SK-N-SH treated with all-trans-retinoic acid at 6 μM for 48 hours (cell line): ENCODE results near the gene WDFY2.

Experiments
- ATAC-seq: fragments of 200-7000 bp; cut with Tn5 transposase; 3 replicates; pipeline ENCODE4 v1.9.1; 2020; ENCODE audit warnings: mild to moderate bottlenecking, moderate library complexity
- ARNTL ChIP-seq: fragments of 450-650 bp; formaldehyde crosslinking; IDR thresholded peaks from 2 replicates; pipeline ENCODE4 v1.5.0; 2020; ENCODE audit warnings: low read depth, mild to moderate bottlenecking, moderate library complexity, borderline replicate concordance
- CREB5 ChIP-seq: fragments of 250-450 bp; sonication (Bioruptor Pico); IDR thresholded peaks from 2 replicates; pipeline ENCODE4 v1.5.1; 2020; ENCODE audit warnings: low read depth, mild to moderate bottlenecking, moderate library complexity
- CSDC2 ChIP-seq: fragments of 250-450 bp; sonication (Bioruptor Pico); IDR thresholded peaks from 2 replicates; pipeline ENCODE4 v1.5.0; 2020; ENCODE audit warnings: mild to moderate bottlenecking, moderate library complexity
- GLIS3 ChIP-seq: fragments of 250-450 bp; sonication (Bioruptor Pico); IDR thresholded peaks from 2 replicates; pipeline ENCODE4 v1.5.0; 2020; ENCODE audit warnings: mild to moderate bottlenecking, moderate library complexity
- ISL1 ChIP-seq: fragments of 250-450 bp; sonication (Bioruptor Pico); IDR thresholded peaks from 2 replicates; pipeline ENCODE4 v2.1.2; 2022; ENCODE audit warnings: mild to moderate bottlenecking, moderate library complexity
- OSR1 ChIP-seq: fragments of 250-450 bp; sonication (Bioruptor Pico); IDR thresholded peaks from 2 replicates; pipeline ENCODE4 v1.8.0; 2022; ENCODE audit warnings: moderate library complexity, mild to moderate bottlenecking, inconsistent platforms
- PPARA ChIP-seq: fragments of 250-450 bp; sonication (Bioruptor Pico); IDR thresholded peaks from 2 replicates; pipeline ENCODE4 v1.5.0; 2020; ENCODE audit warnings: mild to moderate bottlenecking, borderline replicate concordance
- RARB ChIP-seq: fragments of 250-450 bp; sonication (Bioruptor Pico); IDR thresholded peaks from 2 replicates; pipeline ENCODE4 v1.8.0; 2021; ENCODE audit warnings: mild to moderate bottlenecking, moderate library complexity
- SNAI2 ChIP-seq: fragments of 250-450 bp; sonication (Bioruptor Pico); IDR thresholded peaks from 2 replicates; pipeline ENCODE4 v1.5.0; 2020; ENCODE audit warnings: mild to moderate bottlenecking, moderate library complexity
- TCF4 ChIP-seq: fragments of 250-450 bp; sonication (Bioruptor Pico); IDR thresholded peaks from 2 replicates; pipeline ENCODE4 v1.8.0; 2021; ENCODE audit warnings: mild to moderate bottlenecking, moderate library complexity, borderline replicate concordance
- TOX ChIP-seq: fragments of 250-450 bp; sonication (Bioruptor Pico); IDR thresholded peaks from 2 replicates; pipeline ENCODE4 v1.8.0; 2021; ENCODE audit warnings: mild to moderate bottlenecking, moderate library complexity, borderline replicate concordance
- TSHZ2 ChIP-seq: fragments of 250-450 bp; sonication (Bioruptor Pico); IDR thresholded peaks from 2 replicates; pipeline ENCODE4 v1.5.0; 2020; ENCODE audit warnings: mild to moderate bottlenecking, moderate library complexity
- ZC3H10 ChIP-seq: fragments of 250-450 bp; sonication (Bioruptor Pico); IDR thresholded peaks from 2 replicates; pipeline ENCODE4 v1.5.1; 2021; ENCODE audit warnings: mild to moderate bottlenecking, moderate library complexity
- ZFP3 ChIP-seq: fragments of 250-450 bp; sonication (Bioruptor Pico); IDR thresholded peaks from 2 replicates; pipeline ENCODE4 v1.5.0; 2020; ENCODE audit warnings: mild to moderate bottlenecking, moderate library complexity
- ZFP30 ChIP-seq: fragments of 450-650 bp; formaldehyde crosslinking; IDR thresholded peaks from 2 replicates; pipeline ENCODE4 v1.5.0; 2022; ENCODE audit warnings: mild to moderate bottlenecking, moderate library complexity
- ZNF565 ChIP-seq: fragments of 450-650 bp; formaldehyde crosslinking; conservative IDR thresholded peaks from 2 replicates; pipeline ENCODE4 v1.5.0; 2020; ENCODE audit warnings: low read depth, mild to moderate bottlenecking, moderate library complexity
- ZNF8 ChIP-seq: fragments of 450-650 bp; formaldehyde crosslinking; IDR thresholded peaks from 2 replicates; pipeline ENCODE4 v1.5.0; 2020; ENCODE audit warnings: mild to moderate bottlenecking, moderate library complexity
- TF ChIP-seq, protein P1 (sequence below): fragments of 250-450 bp; sonication (Bioruptor Pico); IDR thresholded peaks from 2 replicates; pipeline ENCODE4 v1.8.0; 2020; ENCODE audit warnings: mild to moderate bottlenecking, moderate library complexity, borderline replicate concordance
- TF ChIP-seq, protein P2 (sequence below): fragments of 250-450 bp; sonication (Bioruptor Pico); IDR thresholded peaks from 2 replicates; pipeline ENCODE4 v1.5.1; 2021; ENCODE audit warnings: mild to moderate bottlenecking, moderate library complexity

The WDFY2 gene

DNA sequence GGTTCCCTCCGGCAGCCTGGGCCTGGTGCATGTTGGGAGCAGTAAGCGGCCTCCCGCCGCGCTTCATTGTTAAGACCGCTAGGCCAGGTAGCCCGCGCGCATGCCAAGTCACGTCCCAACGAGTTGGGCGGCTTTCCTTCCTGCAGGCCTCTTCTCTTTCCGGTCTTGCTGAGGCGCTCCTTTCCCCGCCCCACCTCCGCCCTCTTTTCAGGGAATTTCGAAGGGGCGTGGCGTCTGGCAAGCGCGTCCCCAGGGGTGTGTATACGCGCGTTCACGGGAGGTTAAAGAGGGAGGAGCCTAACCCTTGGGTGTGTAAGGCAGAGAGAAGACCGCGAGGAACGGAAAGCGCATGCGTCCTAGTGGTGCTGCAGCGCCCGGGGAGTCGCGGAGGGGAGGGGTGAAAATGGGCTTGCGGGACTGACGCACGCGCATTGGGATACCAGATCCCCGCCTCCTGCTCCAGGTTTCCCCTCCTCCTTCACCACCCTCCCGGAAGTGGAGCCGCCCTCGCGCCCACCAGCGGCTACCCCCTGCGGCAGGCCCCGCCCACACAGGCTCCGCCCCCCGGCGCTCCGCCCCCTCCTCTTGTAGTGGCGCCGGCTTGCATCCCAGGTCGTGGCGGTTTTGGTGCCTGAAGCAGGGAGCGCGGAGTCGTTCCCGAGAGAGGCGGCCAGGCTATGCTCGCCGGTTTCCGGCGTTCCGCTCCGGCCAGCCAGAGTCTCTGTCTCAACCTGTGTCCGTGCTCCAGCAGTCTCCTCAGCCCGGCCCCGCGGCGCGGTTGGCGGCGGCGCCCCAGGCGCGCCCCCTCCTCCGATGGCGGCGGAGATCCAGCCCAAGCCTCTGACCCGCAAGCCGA is at the start of gene WDFY2:
TSS of gene WDFY2 (plus strand) at position 588 of the 856 bp plus-strand sequence. CDS start at position 814, 226 bp downstream.
- ATAC-seq = peak; percentile 85
- TF ChIP-seq GLIS3 (CRISPR knock-in tag) (peak; percentile 25; the same call in 1 of the 2 replicates), ZFP3 (CRISPR knock-in tag) (no peak)

DNA sequence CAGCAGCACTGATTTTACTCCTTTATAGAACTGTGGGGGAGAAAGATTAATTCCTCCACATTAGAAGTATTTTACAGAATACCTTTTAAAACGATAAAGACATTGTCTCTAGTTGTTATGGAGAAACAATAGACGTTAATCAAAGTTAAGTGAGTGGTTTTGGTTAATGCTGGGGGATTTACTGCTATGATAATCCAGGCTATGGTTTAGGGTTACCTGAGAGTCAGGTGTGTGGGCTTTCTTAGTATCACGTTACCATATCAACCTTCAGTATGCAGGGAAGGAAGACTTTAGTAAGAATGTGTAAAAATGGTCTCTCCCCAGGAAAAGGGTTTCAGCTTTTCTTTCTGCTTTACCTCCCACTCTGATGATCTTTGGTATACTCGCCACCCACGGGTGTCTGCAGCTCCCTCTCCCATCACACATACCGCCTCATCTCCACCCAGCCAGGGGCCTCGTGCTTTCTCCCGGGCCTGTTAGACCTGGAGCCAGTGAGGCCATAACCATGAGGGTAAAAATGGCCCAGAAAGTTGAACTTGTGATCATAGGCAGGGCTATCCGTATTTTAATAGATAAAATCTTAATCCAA is 45.6 kb upstream of the WDFY2 start:
- TF ChIP-seq ZC3H10 (CRISPR knock-in tag) = no peak
- TF ChIP-seq, protein P1, sequence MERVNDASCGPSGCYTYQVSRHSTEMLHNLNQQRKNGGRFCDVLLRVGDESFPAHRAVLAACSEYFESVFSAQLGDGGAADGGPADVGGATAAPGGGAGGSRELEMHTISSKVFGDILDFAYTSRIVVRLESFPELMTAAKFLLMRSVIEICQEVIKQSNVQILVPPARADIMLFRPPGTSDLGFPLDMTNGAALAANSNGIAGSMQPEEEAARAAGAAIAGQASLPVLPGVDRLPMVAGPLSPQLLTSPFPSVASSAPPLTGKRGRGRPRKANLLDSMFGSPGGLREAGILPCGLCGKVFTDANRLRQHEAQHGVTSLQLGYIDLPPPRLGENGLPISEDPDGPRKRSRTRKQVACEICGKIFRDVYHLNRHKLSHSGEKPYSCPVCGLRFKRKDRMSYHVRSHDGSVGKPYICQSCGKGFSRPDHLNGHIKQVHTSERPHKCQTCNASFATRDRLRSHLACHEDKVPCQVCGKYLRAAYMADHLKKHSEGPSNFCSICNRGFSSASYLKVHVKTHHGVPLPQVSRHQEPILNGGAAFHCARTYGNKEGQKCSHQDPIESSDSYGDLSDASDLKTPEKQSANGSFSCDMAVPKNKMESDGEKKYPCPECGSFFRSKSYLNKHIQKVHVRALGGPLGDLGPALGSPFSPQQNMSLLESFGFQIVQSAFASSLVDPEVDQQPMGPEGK = no peak
- TF ChIP-seq CSDC2 (CRISPR knock-in tag) = no peak
- no peak for TF ChIP-seq GLIS3 (CRISPR knock-in tag)
- no peak for TF ChIP-seq ZFP30 (CRISPR knock-in tag)
- TF ChIP-seq RARB (CRISPR knock-in tag) = no peak
- TF ChIP-seq ARNTL (CRISPR knock-in tag) = no peak
- ATAC-seq = no peak

DNA sequence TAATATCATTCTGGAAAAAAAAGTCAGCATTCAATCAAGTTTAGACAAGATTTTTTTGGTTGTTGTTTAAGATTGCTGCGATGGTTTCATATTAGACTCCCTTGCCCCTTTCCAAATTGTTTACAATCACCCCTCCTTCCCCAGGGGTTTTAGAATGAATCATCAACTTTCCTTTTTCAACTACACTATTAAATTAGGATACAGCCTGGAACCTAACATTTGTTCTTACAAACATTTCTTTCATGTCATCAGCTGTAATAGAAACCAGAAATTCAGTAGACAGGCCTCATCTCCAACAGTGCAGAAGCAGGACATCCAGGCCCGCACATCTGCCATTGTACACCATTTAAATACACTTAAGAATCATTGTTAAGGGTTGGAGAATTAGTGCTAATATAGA is 44.4 kb upstream of the WDFY2 start:
- peak; percentile 76 for ATAC-seq
- peak; percentile 60 for TF ChIP-seq ISL1
- no peak for TF ChIP-seq CSDC2 (CRISPR knock-in tag)
- TF ChIP-seq TOX (CRISPR knock-in tag) = no peak

GRCh38 chr13:51541037-51541436 is 43.2 kb upstream of the WDFY2 start:
- TF ChIP-seq RARB (CRISPR knock-in tag) (no peak), CSDC2 (CRISPR knock-in tag) (no peak), ZNF565 (CRISPR knock-in tag) (no peak), SNAI2 (no peak)
- no peak; the same call in 2 of the 3 replicates for ATAC-seq

- peak; percentile 28 for ATAC-seq
- TF ChIP-seq ZNF8 (CRISPR knock-in tag) (no peak), ZC3H10 (CRISPR knock-in tag) (no peak)
- TF ChIP-seq, all 23 proteins: peak for 0
These were observed 42.4 kb upstream of the WDFY2 start for GRCh38 chr13:51541809-51542258.

DNA sequence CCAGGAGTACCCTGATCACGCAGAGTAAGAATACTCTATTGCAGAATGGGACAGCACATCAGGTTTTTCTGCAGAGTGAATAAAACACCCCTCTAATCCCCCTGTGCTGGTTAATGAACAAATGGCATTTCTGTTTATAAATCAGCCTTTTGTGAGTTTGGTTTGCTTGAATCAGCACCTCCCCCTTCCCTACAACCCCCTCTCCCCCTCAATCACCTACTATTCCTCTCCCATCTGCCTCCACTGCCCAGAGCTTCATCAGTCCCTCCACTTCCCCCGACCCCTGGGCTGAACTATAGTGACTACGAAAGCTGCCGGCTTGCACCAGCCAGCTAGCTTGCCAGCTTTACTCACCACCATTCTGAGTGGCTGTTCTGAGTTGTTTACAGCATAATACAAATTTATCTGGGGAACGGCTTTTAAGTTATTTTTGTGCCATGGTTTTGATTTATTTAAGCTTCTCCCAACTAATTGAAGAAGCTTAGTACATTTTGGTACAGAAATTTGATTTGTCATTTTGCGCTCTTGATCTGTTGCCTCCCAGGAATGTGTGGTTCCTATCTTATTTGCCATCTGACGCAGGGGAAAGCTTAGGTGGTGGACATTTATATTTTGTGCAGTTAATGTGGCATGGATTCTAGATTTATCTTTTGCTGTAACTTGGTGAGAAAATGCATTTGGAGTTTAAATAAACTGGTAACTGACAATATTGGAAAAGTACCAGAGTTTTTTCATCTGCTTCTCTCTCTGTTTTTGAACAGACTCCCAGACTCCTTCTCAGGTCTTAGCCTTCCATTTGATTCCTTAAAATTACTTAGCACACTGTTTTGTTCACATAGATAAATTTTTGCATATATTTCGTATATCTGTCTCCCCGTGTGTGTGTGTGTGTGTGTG is 41.7 kb upstream of the WDFY2 start:
- ATAC-seq = peak; percentile 83
- TF ChIP-seq ARNTL (CRISPR knock-in tag) (no peak), OSR1 (no peak), SNAI2 (no peak), CREB5 (CRISPR knock-in tag) (no peak), ZFP3 (CRISPR knock-in tag) (no peak), PPARA (CRISPR knock-in tag) (no peak), GLIS3 (CRISPR knock-in tag) (no peak), ZFP30 (CRISPR knock-in tag) (no peak), ZNF565 (CRISPR knock-in tag) (no peak), TSHZ2 (CRISPR knock-in tag) (no peak), CSDC2 (CRISPR knock-in tag) (no peak), RARB (CRISPR knock-in tag) (no peak), TOX (CRISPR knock-in tag) (no peak), TCF4 (CRISPR knock-in tag) (no peak), ZNF8 (CRISPR knock-in tag) (no peak)
- TF ChIP-seq, protein P1 = no peak
- TF ChIP-seq, protein P2, sequence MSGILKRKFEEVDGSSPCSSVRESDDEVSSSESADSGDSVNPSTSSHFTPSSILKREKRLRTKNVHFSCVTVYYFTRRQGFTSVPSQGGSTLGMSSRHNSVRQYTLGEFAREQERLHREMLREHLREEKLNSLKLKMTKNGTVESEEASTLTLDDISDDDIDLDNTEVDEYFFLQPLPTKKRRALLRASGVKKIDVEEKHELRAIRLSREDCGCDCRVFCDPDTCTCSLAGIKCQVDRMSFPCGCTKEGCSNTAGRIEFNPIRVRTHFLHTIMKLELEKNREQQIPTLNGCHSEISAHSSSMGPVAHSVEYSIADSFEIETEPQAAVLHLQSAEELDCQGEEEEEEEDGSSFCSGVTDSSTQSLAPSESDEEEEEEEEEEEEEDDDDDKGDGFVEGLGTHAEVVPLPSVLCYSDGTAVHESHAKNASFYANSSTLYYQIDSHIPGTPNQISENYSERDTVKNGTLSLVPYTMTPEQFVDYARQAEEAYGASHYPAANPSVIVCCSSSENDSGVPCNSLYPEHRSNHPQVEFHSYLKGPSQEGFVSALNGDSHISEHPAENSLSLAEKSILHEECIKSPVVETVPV (CRISPR knock-in tag) = no peak
